ENCODE data around the gene ATXN7L1. TPM values are rescaled to one million over a fixed set of nuclear protein-coding genes. Genes with fewer than 3 reads are reported as not detected.

Gene ATXN7L1
- total and polyA plus RNA-seq, 2 of the 4 experiments (the other 2 are of a cell fraction), result 3.5 to 4.3 TPM

DNA sequence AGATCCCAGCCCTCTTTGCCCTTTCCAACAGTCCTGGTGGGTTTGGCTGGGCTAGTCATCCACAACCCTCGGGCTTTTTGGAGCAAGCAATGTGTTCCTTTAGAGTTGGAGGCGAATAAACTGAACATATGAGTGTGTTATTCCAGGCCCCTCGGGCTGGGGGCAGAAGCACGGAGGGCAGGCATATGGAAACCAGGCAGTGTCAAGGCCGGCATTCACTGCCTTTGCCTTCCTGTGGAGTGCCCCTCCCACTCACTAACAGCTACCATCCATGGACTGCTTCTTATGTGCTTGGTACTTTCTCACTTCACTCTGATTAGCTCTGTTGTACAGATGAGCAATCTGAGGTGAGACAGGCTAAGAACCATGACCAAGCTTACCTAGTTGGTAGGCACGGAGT, 241.2 kb downstream of the ATXN7L1 start:
- in situ Hi-C loops (cut with MboI; ENCODE audit: low sequenced_read_pairs) (no loop called here), intact Hi-C loops (cut with micrococcal nuclease) (no loop called here), dilution Hi-C loops (cut with HindIII; ENCODE audit: low sequenced_read_pairs, unreplicated experiment) (no loop called here)
- Histone ChIP-seq H3K9me3 (ENCODE audit: control insufficient read depth, insufficient read depth, low read length) (no peaks in the 10 kb centered on the region), H3K9me1 (ENCODE audit: insufficient read depth, low read length) (peaks cover 8% of the 10 kb centered on the region; the same call in 1 of the 2 replicates), H2BK15ac (ENCODE audit: low read depth, low read length) (no peak overlapping the region), H3K4me3 (ENCODE audit: insufficient read depth, low read depth, low read length) (no peak overlapping the region), H2BK5ac (ENCODE audit: low read depth, low read length, poor library complexity, severe bottlenecking) (no peak overlapping the region), H3K18ac (ENCODE audit: low read depth, low read length) (no peak overlapping the region), H2BK120ac (ENCODE audit: low read depth, low read length) (no peak overlapping the region), H2BK20ac (ENCODE audit: low read depth, low read length) (no peak overlapping the region), H3K79me1 (ENCODE audit: low read depth in 1 of 2, low read length in 2 of 2) (no peaks in the 10 kb centered on the region), H3K14ac (replicated peaks; ENCODE audit: low read depth, low read length) (no peak overlapping the region), H3K56ac (ENCODE audit: extremely low read depth, insufficient read depth, low read length) (no peak overlapping the region), H4K91ac (ENCODE audit: insufficient read depth, low read depth, low read length) (no peak overlapping the region), H3K27me3 (ENCODE audit: control insufficient read depth, insufficient read depth, low read length) (no peaks in the 10 kb centered on the region), H2AK9ac (replicated peaks; ENCODE audit: low read depth, low read length, poor library complexity) (no peak overlapping the region), H3K36me3 (ENCODE audit: control insufficient read depth, insufficient read depth, low read length) (peaks cover 26% of the 10 kb centered on the region), H4K8ac (ENCODE audit: low read depth in 2 of 2, low read length in 2 of 2) (no peak overlapping the region), H2AK5ac (ENCODE audit: low read depth, low read length) (no peak overlapping the region), H4K5ac (ENCODE audit: low read depth, low read length) (no peak overlapping the region), H3K9ac (ENCODE audit: low read depth, low read length) (no peak overlapping the region), H3K4me2 (ENCODE audit: low read depth, low read length) (no peak overlapping the region), H4K20me1 (ENCODE audit: insufficient read depth, low read length) (no peaks in the 10 kb centered on the region), H3K23ac (ENCODE audit: low read depth, low read length) (no peak overlapping the region), H3K4me1 (ENCODE audit: control insufficient read depth, insufficient read depth, low read length) (no peaks in the 10 kb centered on the region), H3K4ac (ENCODE audit: low read depth, low read length) (no peak overlapping the region), H3K27ac (ENCODE audit: insufficient read depth, low read length) (no peak overlapping the region), H2AFZ (replicated peaks; ENCODE audit: low read length, poor library complexity) (no peak overlapping the region)
- ATAC-seq (ENCODE audit: low read depth), result no peak
- ChIA-PET POLR2A (ENCODE audit: unreplicated experiment) (no interaction called here), CTCF (no interaction called here)
- no peak for DNase-seq
- BruUV-seq (replicated peaks), result no TSS peak
- no CpG with 5 or more reads among the region's 6 CpGs for WGBS, 2 experiments (ENCODE audit: extremely low coverage in 2 of 2, insufficient read length in 1 of 2)
- no peak for TF ChIP-seq FOS (IDR thresholded peaks at IDR 0.05; ENCODE audit: low read depth, low read length)
- no peak for TF ChIP-seq RAD21 (IDR thresholded peaks at IDR 0.05; ENCODE audit: low read length)
- no peak for TF ChIP-seq SMC3 (IDR thresholded peaks at IDR 0.05; ENCODE audit: low read depth, low read length)
- TF ChIP-seq CHD1 (IDR thresholded peaks at IDR 0.05; ENCODE audit: low read depth, low read length), result no peak
- TF ChIP-seq, protein P1, sequence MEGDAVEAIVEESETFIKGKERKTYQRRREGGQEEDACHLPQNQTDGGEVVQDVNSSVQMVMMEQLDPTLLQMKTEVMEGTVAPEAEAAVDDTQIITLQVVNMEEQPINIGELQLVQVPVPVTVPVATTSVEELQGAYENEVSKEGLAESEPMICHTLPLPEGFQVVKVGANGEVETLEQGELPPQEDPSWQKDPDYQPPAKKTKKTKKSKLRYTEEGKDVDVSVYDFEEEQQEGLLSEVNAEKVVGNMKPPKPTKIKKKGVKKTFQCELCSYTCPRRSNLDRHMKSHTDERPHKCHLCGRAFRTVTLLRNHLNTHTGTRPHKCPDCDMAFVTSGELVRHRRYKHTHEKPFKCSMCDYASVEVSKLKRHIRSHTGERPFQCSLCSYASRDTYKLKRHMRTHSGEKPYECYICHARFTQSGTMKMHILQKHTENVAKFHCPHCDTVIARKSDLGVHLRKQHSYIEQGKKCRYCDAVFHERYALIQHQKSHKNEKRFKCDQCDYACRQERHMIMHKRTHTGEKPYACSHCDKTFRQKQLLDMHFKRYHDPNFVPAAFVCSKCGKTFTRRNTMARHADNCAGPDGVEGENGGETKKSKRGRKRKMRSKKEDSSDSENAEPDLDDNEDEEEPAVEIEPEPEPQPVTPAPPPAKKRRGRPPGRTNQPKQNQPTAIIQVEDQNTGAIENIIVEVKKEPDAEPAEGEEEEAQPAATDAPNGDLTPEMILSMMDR (conservative IDR thresholded peaks at IDR 0.05; ENCODE audit: low read depth, low read length), result no peak
- TF ChIP-seq BHLHE40 (IDR thresholded peaks at IDR 0.05; ENCODE audit: low read depth, low read length), result no peak

All from IMR-90 (cell line).